Ishikawa (cell line): ENCODE measurements around the gene KRT15.

Source experiments
- CEBPB ChIP-seq: IDR thresholded peaks from 2 replicates; pipeline ENCODE4 v1.6.1; 2012
- CREB1 ChIP-seq: IDR thresholded peaks from 2 replicates; pipeline ENCODE4 v1.6.1; 2012; ENCODE audit warnings: low read depth
- EGR1 ChIP-seq: IDR thresholded peaks from 2 replicates; pipeline ENCODE4 v1.6.1; 2012
- EP300 ChIP-seq: IDR thresholded peaks from 2 replicates; pipeline ENCODE4 v1.6.1; 2012; ENCODE audit warnings: borderline replicate concordance
- NFIC ChIP-seq: IDR thresholded peaks from 2 replicates; pipeline ENCODE4 v1.6.1; 2012
- RAD21 ChIP-seq: IDR thresholded peaks from 2 replicates; pipeline ENCODE4 v1.6.1; 2012; ENCODE audit warnings: low read depth
- REST ChIP-seq: IDR thresholded peaks from 2 replicates; pipeline ENCODE4 v1.6.1; 2012; ENCODE audit warnings: low read depth, mild to moderate bottlenecking
- TAF1 ChIP-seq: IDR thresholded peaks from 2 replicates; pipeline ENCODE4 v1.6.1; 2012; ENCODE audit warnings: low read depth, mild to moderate bottlenecking
- TCF12 ChIP-seq: IDR thresholded peaks from 2 replicates; pipeline ENCODE4 v1.6.1; 2012; ENCODE audit warnings: low read depth
- TEAD4 ChIP-seq: IDR thresholded peaks from 2 replicates; pipeline ENCODE4 v1.6.1; 2012
- YY1 ChIP-seq: IDR thresholded peaks from 2 replicates; pipeline ENCODE4 v1.6.1; 2012; ENCODE audit warnings: low read depth
- ZBTB7A ChIP-seq: IDR thresholded peaks from 2 replicates; pipeline ENCODE4 v1.6.1; 2012; ENCODE audit warnings: low read depth
- TF ChIP-seq, protein P1 (sequence below): IDR thresholded peaks from 2 replicates; pipeline ENCODE4 v1.6.1; 2012
- TF ChIP-seq, protein P2 (sequence below): IDR thresholded peaks from 2 replicates; pipeline ENCODE4 v1.6.1; 2012

GRCh38 chr17:41503202-41503601 lies 15.5 kb downstream of the KRT15 start:
- TF ChIP-seq ZBTB7A = no peak
- TF ChIP-seq YY1 = no peak
- no peak for TF ChIP-seq TAF1
- TF ChIP-seq TCF12 = no peak
- no peak for TF ChIP-seq EP300
- no peak for TF ChIP-seq EGR1
- TF ChIP-seq CREB1 = no peak
- TF ChIP-seq RAD21 = no peak
- TF ChIP-seq REST = no peak
- TF ChIP-seq, protein P1, sequence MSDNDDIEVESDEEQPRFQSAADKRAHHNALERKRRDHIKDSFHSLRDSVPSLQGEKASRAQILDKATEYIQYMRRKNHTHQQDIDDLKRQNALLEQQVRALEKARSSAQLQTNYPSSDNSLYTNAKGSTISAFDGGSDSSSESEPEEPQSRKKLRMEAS = no peak
- no peak for TF ChIP-seq CEBPB
- TF ChIP-seq NFIC = no peak
- TF ChIP-seq, protein P2, sequence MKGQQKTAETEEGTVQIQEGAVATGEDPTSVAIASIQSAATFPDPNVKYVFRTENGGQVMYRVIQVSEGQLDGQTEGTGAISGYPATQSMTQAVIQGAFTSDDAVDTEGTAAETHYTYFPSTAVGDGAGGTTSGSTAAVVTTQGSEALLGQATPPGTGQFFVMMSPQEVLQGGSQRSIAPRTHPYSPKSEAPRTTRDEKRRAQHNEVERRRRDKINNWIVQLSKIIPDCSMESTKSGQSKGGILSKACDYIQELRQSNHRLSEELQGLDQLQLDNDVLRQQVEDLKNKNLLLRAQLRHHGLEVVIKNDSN = no peak
- TF ChIP-seq TEAD4 = no peak
